ENCODE results near the gene ZNF83. TPM values are rescaled to one million over a fixed set of nuclear protein-coding genes. Genes with fewer than 3 reads are reported as not detected.

ZNF83 gene
- polyA plus RNA-seq, 2 donors, result 17.5 to 59.7 TPM

DNA sequence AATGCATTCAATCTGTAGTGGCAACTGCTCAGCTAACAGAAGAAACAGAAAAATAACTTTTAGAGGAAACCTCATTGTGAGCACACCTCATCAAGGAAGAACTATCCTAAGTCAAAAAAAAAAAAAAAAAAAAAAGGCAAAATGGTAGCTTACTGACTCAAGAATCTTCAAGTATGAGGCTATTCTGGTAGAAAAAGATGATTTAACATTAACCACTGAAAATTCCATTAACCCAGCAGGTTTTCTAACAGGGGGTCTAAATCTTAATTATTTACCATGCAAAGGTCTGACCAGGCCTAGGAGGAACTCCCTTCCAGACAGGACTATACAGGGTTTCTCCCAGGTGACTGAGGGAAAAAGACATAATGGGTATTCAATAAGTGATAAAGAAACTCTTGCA lies 28.4 kb upstream of the ZNF83 start:
- Histone ChIP-seq H3K9me3 (ENCODE audit: control insufficient read depth in 2 of 2, insufficient read depth in 1 of 2, low read depth in 1 of 2, low read length in 1 of 2) (peaks cover 2 to 5% of the 10 kb centered on the region in 2 donors), H3K36me3 (ENCODE audit: control insufficient read depth in 2 of 2, insufficient read depth in 2 of 2, low read length in 1 of 2) (peaks cover 0 to 5% of the 10 kb centered on the region in 2 donors), H3K27ac (ENCODE audit: low read depth in 2 of 2, low read length in 1 of 2) (no peak overlapping the region)

GRCh38 chr19:52665529-52665928 lies 27.4 kb upstream of the ZNF83 start:
- H3K4me1 ChIP-seq (ENCODE audit: control insufficient read depth in 2 of 2, insufficient read depth in 2 of 2, low read length in 1 of 2), result no peaks in the 10 kb centered on the region
- H3K36me3 ChIP-seq (ENCODE audit: control insufficient read depth in 2 of 2, insufficient read depth in 2 of 2, low read length in 1 of 2), result peaks cover under 1 to 3% of the 10 kb centered on the region in 2 donors
- no peak overlapping the region for H3K4me3 ChIP-seq (ENCODE audit: low read depth in 1 of 2, low read length in 2 of 2)
- no peaks in the 10 kb centered on the region for H3K27me3 ChIP-seq (ENCODE audit: control insufficient read depth in 1 of 2, insufficient read depth in 2 of 2, low read length in 2 of 2)
- H3K9me3 ChIP-seq (ENCODE audit: control insufficient read depth in 2 of 2, insufficient read depth in 1 of 2, low read depth in 1 of 2, low read length in 1 of 2), result peaks cover 2 to 3% of the 10 kb centered on the region in 2 donors
- no peak overlapping the region for H3K27ac ChIP-seq (ENCODE audit: low read depth in 2 of 2, low read length in 1 of 2)
- WGBS, 2 donors, result 87 to 88% methylated on average over 6 of the region's 6 CpGs

More for the DNA sequence above, 28.4 kb upstream of the ZNF83 start:
- H3K4me1 ChIP-seq (ENCODE audit: control insufficient read depth in 2 of 2, insufficient read depth in 2 of 2, low read length in 1 of 2), result no peaks in the 10 kb centered on the region
- H3K4me3 ChIP-seq (ENCODE audit: low read depth in 1 of 2, low read length in 2 of 2), result no peak overlapping the region
- H3K27me3 ChIP-seq (ENCODE audit: control insufficient read depth in 1 of 2, insufficient read depth in 2 of 2, low read length in 2 of 2), result no peaks in the 10 kb centered on the region

DNA sequence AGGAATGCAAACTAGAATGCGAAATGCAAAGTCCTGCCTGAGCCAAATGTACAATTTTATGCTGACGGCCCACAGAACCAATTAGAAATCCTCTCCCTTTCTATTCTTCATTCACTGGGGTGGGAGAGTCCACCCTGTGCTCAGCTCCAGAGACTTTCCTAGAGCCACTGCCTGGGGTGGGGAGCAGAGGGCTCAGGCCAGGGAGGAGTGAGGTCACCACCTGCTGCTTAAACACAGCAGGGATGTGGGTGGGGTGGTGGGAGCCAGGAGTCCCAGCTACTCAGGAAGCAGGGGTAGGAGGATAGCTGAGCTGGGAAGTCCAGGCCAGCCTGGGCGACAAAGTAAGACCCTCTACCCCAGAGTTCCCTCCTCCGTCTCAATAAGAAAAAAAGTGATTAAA lies 26.9 kb upstream of the ZNF83 start:
- H3K4me3 ChIP-seq (ENCODE audit: low read depth in 1 of 2, low read length in 2 of 2), result no peak overlapping the region
- H3K36me3 ChIP-seq (ENCODE audit: control insufficient read depth in 2 of 2, insufficient read depth in 2 of 2, low read length in 1 of 2), result peaks cover 4 to 5% of the 10 kb centered on the region in 2 donors
- WGBS, 2 donors, result 95 to 98% methylated on average over 4 of the region's 4 CpGs
- peaks cover under 1 to 2% of the 10 kb centered on the region in 2 donors for H3K9me3 ChIP-seq (ENCODE audit: control insufficient read depth in 2 of 2, insufficient read depth in 1 of 2, low read depth in 1 of 2, low read length in 1 of 2)
- H3K27ac ChIP-seq (ENCODE audit: low read depth in 2 of 2, low read length in 1 of 2), result peak overlapping the region; percentile 70 to 75
- H3K4me1 ChIP-seq (ENCODE audit: control insufficient read depth in 2 of 2, insufficient read depth in 2 of 2, low read length in 1 of 2), result no peaks in the 10 kb centered on the region
- H3K27me3 ChIP-seq (ENCODE audit: control insufficient read depth in 1 of 2, insufficient read depth in 2 of 2, low read length in 2 of 2), result no peaks in the 10 kb centered on the region

DNA sequence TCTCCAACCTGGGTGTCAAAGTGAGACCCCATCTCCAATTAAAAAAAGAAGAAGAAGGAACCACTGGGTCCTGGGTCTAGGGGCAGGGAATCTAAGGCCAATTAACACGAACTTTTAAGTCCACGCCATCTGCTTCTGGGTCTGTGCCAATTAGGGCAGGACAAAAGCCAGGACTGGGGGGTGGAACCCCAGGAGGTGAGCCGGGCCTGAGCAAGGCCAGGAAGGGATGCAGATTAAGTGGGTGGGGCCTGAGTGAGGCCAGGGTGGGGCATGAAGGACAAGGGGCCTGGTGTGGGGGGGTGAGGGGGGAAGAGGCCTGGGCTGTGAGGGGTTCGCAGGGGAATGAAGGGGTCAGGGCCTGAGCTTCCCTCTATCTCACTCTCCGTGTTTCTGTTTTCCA lies 26.3 kb upstream of the ZNF83 start:
- peaks cover 4 to 5% of the 10 kb centered on the region in 2 donors for H3K36me3 ChIP-seq (ENCODE audit: control insufficient read depth in 2 of 2, insufficient read depth in 2 of 2, low read length in 1 of 2)

GRCh38 chr19:52662631-52663030 lies 24.5 kb upstream of the ZNF83 start:
- no peak overlapping the region for H3K4me3 ChIP-seq (ENCODE audit: low read depth in 1 of 2, low read length in 2 of 2)
- no peaks in the 10 kb centered on the region for H3K4me1 ChIP-seq (ENCODE audit: control insufficient read depth in 2 of 2, insufficient read depth in 2 of 2, low read length in 1 of 2)
- H3K27me3 ChIP-seq (ENCODE audit: control insufficient read depth in 1 of 2, insufficient read depth in 2 of 2, low read length in 2 of 2), result no peaks in the 10 kb centered on the region
- WGBS, 2 donors, result 78 to 92% methylated on average over 3 of the region's 3 CpGs
- peaks cover 2 to 4% of the 10 kb centered on the region in 2 donors for H3K9me3 ChIP-seq (ENCODE audit: control insufficient read depth in 2 of 2, insufficient read depth in 1 of 2, low read depth in 1 of 2, low read length in 1 of 2)
- H3K27ac ChIP-seq (ENCODE audit: low read depth in 2 of 2, low read length in 1 of 2), result no peak overlapping the region
- peaks cover 4 to 9% of the 10 kb centered on the region in 2 donors for H3K36me3 ChIP-seq (ENCODE audit: control insufficient read depth in 2 of 2, insufficient read depth in 2 of 2, low read length in 1 of 2)

More for the DNA sequence above, 26.3 kb upstream of the ZNF83 start:
- Histone ChIP-seq H3K27me3 (ENCODE audit: control insufficient read depth in 1 of 2, insufficient read depth in 2 of 2, low read length in 2 of 2) (no peaks in the 10 kb centered on the region), H3K4me3 (ENCODE audit: low read depth in 1 of 2, low read length in 2 of 2) (no peak overlapping the region), H3K9me3 (ENCODE audit: control insufficient read depth in 2 of 2, insufficient read depth in 1 of 2, low read depth in 1 of 2, low read length in 1 of 2) (peaks cover 0 to 2% of the 10 kb centered on the region in 2 donors), H3K27ac (ENCODE audit: low read depth in 2 of 2, low read length in 1 of 2) (peak overlapping the region in 1 of 2 donors; percentile 70), H3K4me1 (ENCODE audit: control insufficient read depth in 2 of 2, insufficient read depth in 2 of 2, low read length in 1 of 2) (no peaks in the 10 kb centered on the region)
- 70 to 78% methylated on average over 5 of the region's 5 CpGs for WGBS, 2 donors

- Histone ChIP-seq H3K27me3 (ENCODE audit: control insufficient read depth in 1 of 2, insufficient read depth in 2 of 2, low read length in 2 of 2) (no peaks in the 10 kb centered on the region), H3K27ac (ENCODE audit: low read depth in 2 of 2, low read length in 1 of 2) (no peak overlapping the region), H3K4me1 (ENCODE audit: control insufficient read depth in 2 of 2, insufficient read depth in 2 of 2, low read length in 1 of 2) (no peaks in the 10 kb centered on the region), H3K9me3 (ENCODE audit: control insufficient read depth in 2 of 2, insufficient read depth in 1 of 2, low read depth in 1 of 2, low read length in 1 of 2) (peaks cover 2 to 7% of the 10 kb centered on the region in 2 donors), H3K4me3 (ENCODE audit: low read depth in 1 of 2, low read length in 2 of 2) (no peak overlapping the region), H3K36me3 (ENCODE audit: control insufficient read depth in 2 of 2, insufficient read depth in 2 of 2, low read length in 1 of 2) (peaks cover 4 to 9% of the 10 kb centered on the region in 2 donors)
- 76 to 83% methylated on average over 3 of the region's 3 CpGs for WGBS, 2 donors
These were observed 22.8 kb upstream of the ZNF83 start for GRCh38 chr19:52660981-52661380.

- Histone ChIP-seq H3K4me1 (ENCODE audit: control insufficient read depth in 2 of 2, insufficient read depth in 2 of 2, low read length in 1 of 2) (no peaks in the 10 kb centered on the region), H3K27me3 (ENCODE audit: control insufficient read depth in 1 of 2, insufficient read depth in 2 of 2, low read length in 2 of 2) (no peaks in the 10 kb centered on the region), H3K9me3 (ENCODE audit: control insufficient read depth in 2 of 2, insufficient read depth in 1 of 2, low read depth in 1 of 2, low read length in 1 of 2) (peaks cover 0 to 12% of the 10 kb centered on the region in 2 donors), H3K4me3 (ENCODE audit: low read depth in 1 of 2, low read length in 2 of 2) (no peak overlapping the region), H3K27ac (ENCODE audit: low read depth in 2 of 2, low read length in 1 of 2) (no peak overlapping the region), H3K36me3 (ENCODE audit: control insufficient read depth in 2 of 2, insufficient read depth in 2 of 2, low read length in 1 of 2) (peaks cover 13 to 18% of the 10 kb centered on the region in 2 donors)
- WGBS, 2 donors, result 78 to 82% methylated on average over 14 of the region's 14 CpGs
These were observed 20.9 kb upstream of the ZNF83 start for GRCh38 chr19:52659013-52659412.

GRCh38 chr19:52658595-52658994 lies 20.4 kb upstream of the ZNF83 start:
- Histone ChIP-seq H3K27me3 (ENCODE audit: control insufficient read depth in 1 of 2, insufficient read depth in 2 of 2, low read length in 2 of 2) (no peaks in the 10 kb centered on the region), H3K4me3 (ENCODE audit: low read depth in 1 of 2, low read length in 2 of 2) (no peak overlapping the region), H3K4me1 (ENCODE audit: control insufficient read depth in 2 of 2, insufficient read depth in 2 of 2, low read length in 1 of 2) (no peaks in the 10 kb centered on the region), H3K36me3 (ENCODE audit: control insufficient read depth in 2 of 2, insufficient read depth in 2 of 2, low read length in 1 of 2) (peaks cover 13 to 18% of the 10 kb centered on the region in 2 donors), H3K27ac (ENCODE audit: low read depth in 2 of 2, low read length in 1 of 2) (no peak overlapping the region), H3K9me3 (ENCODE audit: control insufficient read depth in 2 of 2, insufficient read depth in 1 of 2, low read depth in 1 of 2, low read length in 1 of 2) (peaks cover 0 to 12% of the 10 kb centered on the region in 2 donors)
- 79 to 86% methylated on average over 5 of the region's 5 CpGs for WGBS, 2 donors

- Histone ChIP-seq H3K27me3 (ENCODE audit: control insufficient read depth in 1 of 2, insufficient read depth in 2 of 2, low read length in 2 of 2) (no peaks in the 10 kb centered on the region), H3K4me1 (ENCODE audit: control insufficient read depth in 2 of 2, insufficient read depth in 2 of 2, low read length in 1 of 2) (no peaks in the 10 kb centered on the region), H3K36me3 (ENCODE audit: control insufficient read depth in 2 of 2, insufficient read depth in 2 of 2, low read length in 1 of 2) (peaks cover 15 to 18% of the 10 kb centered on the region in 2 donors), H3K9me3 (ENCODE audit: control insufficient read depth in 2 of 2, insufficient read depth in 1 of 2, low read depth in 1 of 2, low read length in 1 of 2) (peaks cover 0 to 15% of the 10 kb centered on the region in 2 donors), H3K27ac (ENCODE audit: low read depth in 2 of 2, low read length in 1 of 2) (no peak overlapping the region), H3K4me3 (ENCODE audit: low read depth in 1 of 2, low read length in 2 of 2) (no peak overlapping the region)
- WGBS, 2 donors, result 92 to 97% methylated on average over 4 of the region's 4 CpGs
These were observed 15.0 kb upstream of the ZNF83 start for GRCh38 chr19:52653161-52653560.

DNA sequence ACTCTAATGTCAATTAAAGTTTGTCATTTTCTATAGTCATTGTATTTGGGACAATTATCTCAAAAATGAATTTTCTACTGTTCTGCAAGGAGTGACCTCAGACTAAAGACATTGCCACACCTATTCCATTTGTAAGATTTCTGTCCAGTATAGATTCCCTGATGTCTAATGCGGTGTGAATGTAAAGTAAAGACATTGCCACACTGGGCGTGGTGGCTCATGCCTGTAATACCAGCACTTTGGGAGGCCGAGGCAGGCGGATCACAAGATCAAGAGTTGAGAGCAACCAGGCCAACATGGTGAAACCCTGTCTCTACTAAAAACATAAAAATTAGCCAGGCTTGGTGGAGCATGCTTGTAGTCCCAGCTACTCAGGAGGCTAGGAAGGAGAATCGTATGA lies 13.8 kb upstream of the ZNF83 start:
- Histone ChIP-seq H3K4me1 (ENCODE audit: control insufficient read depth in 2 of 2, insufficient read depth in 2 of 2, low read length in 1 of 2) (no peaks in the 10 kb centered on the region), H3K27me3 (ENCODE audit: control insufficient read depth in 1 of 2, insufficient read depth in 2 of 2, low read length in 2 of 2) (no peaks in the 10 kb centered on the region), H3K9me3 (ENCODE audit: control insufficient read depth in 2 of 2, insufficient read depth in 1 of 2, low read depth in 1 of 2, low read length in 1 of 2) (peaks cover 0 to 19% of the 10 kb centered on the region in 2 donors), H3K4me3 (ENCODE audit: low read depth in 1 of 2, low read length in 2 of 2) (no peak overlapping the region), H3K36me3 (ENCODE audit: control insufficient read depth in 2 of 2, insufficient read depth in 2 of 2, low read length in 1 of 2) (peaks cover 15 to 18% of the 10 kb centered on the region in 2 donors), H3K27ac (ENCODE audit: low read depth in 2 of 2, low read length in 1 of 2) (no peak overlapping the region)
- WGBS, 2 donors, result 94 to 97% methylated on average over 5 of the region's 5 CpGs

All from esophagus (tissue), 2 donors.